Frontal cortex (tissue), 4 donors: Measurements from ENCODE around the gene LHPP. TPM values are rescaled to one million over a fixed set of nuclear protein-coding genes. Genes with fewer than 3 reads are reported as not detected.
A peak's percentile ranks its signal among the peaks of the same experiment; 100 is the strongest.

Source experiments
- DNase-seq, 2 donors: peaks; one replicate each; pipeline ENCODE4 v3.0.0; 2012; ENCODE audit warnings: low spot score in 2 of 2
- FAIRE-seq: peaks from 2 replicates; lab custom pipeline; 2012; peaks lifted over from hg19 to GRCh38; lab: Jason Lieb, UNC
- total RNA-seq: library from RNA; depleted of rRNA; stranded (reverse); fragments of >200 nt; gene quantifications from one replicate; pipeline ENCODE4 v1.2.3, GENCODE V29; 2014
- donor health status: control.
- donor health status: control.
- donor health status: control.

Gene LHPP
- total RNA-seq, 1 donor from 2014 or later: 16.3 TPM

GRCh38 chr10:124515244-124515970 is 53.8 kb downstream of the LHPP start:
- FAIRE-seq: no peak

GRCh38 chr10:124516181-124516580 is 54.6 kb downstream of the LHPP start:
- FAIRE-seq: no peak
- no peak for DNase-seq

More at GRCh38 chr10:124515244-124515970, 53.8 kb downstream of the LHPP start:
- DNase-seq: no peak

- DNase-seq: no peak
- FAIRE-seq: no peak
Observed at GRCh38 chr10:124516746-124517397, 55.2 kb downstream of the LHPP start.

- no peak for DNase-seq
Observed at GRCh38 chr10:124517461-124517860, 55.8 kb downstream of the LHPP start.

GRCh38 chr10:124517931-124518330 is 56.3 kb downstream of the LHPP start:
- FAIRE-seq: no peak
- DNase-seq: no peak

More at GRCh38 chr10:124517461-124517860, 55.8 kb downstream of the LHPP start:
- no peak for FAIRE-seq

- no peak for FAIRE-seq
- DNase-seq: no peak
Observed at GRCh38 chr10:124518366-124518765, 56.7 kb downstream of the LHPP start.

- DNase-seq: no peak
- no peak for FAIRE-seq
Observed at GRCh38 chr10:124520558-124521428, 59.2 kb downstream of the LHPP start.

- FAIRE-seq (no peak), DNase-seq (peak; percentile 68 to 69)
Observed at GRCh38 chr10:124521429-124521871, 59.8 kb downstream of the LHPP start.

GRCh38 chr10:124522131-124522932 is 60.7 kb downstream of the LHPP start:
- FAIRE-seq: no peak
- no peak for DNase-seq

GRCh38 chr10:124522933-124523871 is 61.6 kb downstream of the LHPP start:
- no peak for DNase-seq
- FAIRE-seq: no peak

GRCh38 chr10:124523901-124524300 is 62.3 kb downstream of the LHPP start:
- DNase-seq: no peak
- FAIRE-seq: no peak

GRCh38 chr10:124524991-124525653 is 63.5 kb downstream of the LHPP start:
- DNase-seq (no peak), FAIRE-seq (no peak)

- FAIRE-seq: no peak
- DNase-seq: no peak
Observed at GRCh38 chr10:124525751-124526600, 64.4 kb downstream of the LHPP start.

GRCh38 chr10:124526621-124527267 is 65.1 kb downstream of the LHPP start:
- DNase-seq: no peak
- no peak for FAIRE-seq

GRCh38 chr10:124527874-124528395 is 66.3 kb downstream of the LHPP start:
- no peak for FAIRE-seq

GRCh38 chr10:124529661-124530214 is 68.1 kb downstream of the LHPP start:
- FAIRE-seq: no peak
- no peak for DNase-seq

More at GRCh38 chr10:124527874-124528395, 66.3 kb downstream of the LHPP start:
- no peak for DNase-seq
